Natural killer cell treated with Interleukin-12 subunit alpha and Interleukin-12 subunit beta and Interleukin-15 and Interleukin-18, amount 100 ng/mL, for 72 hours (primary cell): ENCODE results near the gene CCDC60. TPM values are rescaled to one million over a fixed set of nuclear protein-coding genes. Genes with fewer than 3 reads are reported as not detected.

Experiments
- ATAC-seq, 2 donors: fragments of 150-1000 bp; cut with Tn5 transposase in 1 of 2; sonication (Bioruptor Pico), chemical (Tn5 transposase) in 1 of 2; 2 replicates each; pipeline ENCODE4 v1.10.0; 2021
- DNase-seq: peaks from one replicate; pipeline ENCODE4 v3.0.0; 2022; ENCODE audit warnings: low spot score
- H3K27ac Mint-ChIP-seq, 2 donors: 1 replicate in 1 of 2; 2 replicates in 1 of 2; pipeline ENCODE4 v1.8.0; 2022; ENCODE audit warnings: mixed read lengths in 2 of 2, mild to moderate bottlenecking in 1 of 2, moderate library complexity in 1 of 2
- H3K27me3 Mint-ChIP-seq, 2 donors: 1 replicate in 1 of 2; 2 replicates in 1 of 2; pipeline ENCODE4 v1.8.0; 2022; ENCODE audit warnings: mixed read lengths in 2 of 2
- H3K36me3 Mint-ChIP-seq: one replicate; pipeline ENCODE4 v1.8.0; 2022; ENCODE audit warnings: mixed read lengths
- H3K4me1 Mint-ChIP-seq, 2 donors: 1 replicate in 1 of 2; 2 replicates in 1 of 2; pipeline ENCODE4 v1.8.0; 2022; ENCODE audit warnings: low read depth in 2 of 2, mixed read lengths in 2 of 2, mild to moderate bottlenecking in 1 of 2
- H3K4me3 Mint-ChIP-seq: one replicate; pipeline ENCODE4 v1.8.0; 2022; ENCODE audit warnings: mixed read lengths
- H3K9me3 Mint-ChIP-seq: 2 replicates; pipeline ENCODE4 v1.8.0; 2022; ENCODE audit warnings: mixed read lengths
- total RNA-seq, 2 donors: library from RNA; stranded (reverse); gene quantifications; one replicate each; pipeline ENCODE4 v1.2.3, GENCODE V29; 2022

The CCDC60 gene
- total RNA-seq, 2 donors from 2014 or later = not detected

DNA sequence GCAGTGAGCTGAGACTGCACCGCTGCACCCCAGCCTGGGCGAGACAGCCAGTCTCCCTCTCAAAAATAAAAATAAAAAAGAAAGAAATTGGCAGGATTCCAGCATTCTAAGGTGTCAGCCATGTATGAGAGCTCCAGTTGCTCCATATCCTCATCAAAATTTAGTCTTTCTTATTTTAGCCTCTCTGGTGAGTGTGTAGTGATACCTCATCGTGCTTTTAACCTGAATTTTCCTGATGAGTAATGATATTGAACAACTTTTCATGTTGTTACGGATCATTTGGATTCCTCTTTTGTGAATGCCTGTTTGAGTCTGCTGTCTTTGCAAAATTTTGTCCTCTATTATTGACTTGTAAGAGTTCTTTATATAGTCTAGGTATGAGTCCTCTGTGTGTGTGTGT, 28.5 kb downstream of the CCDC60 start:
- Mint-ChIP-seq H3K4me1 (no peaks in the 10 kb centered on the region), H3K27ac (no peak overlapping the region), H3K4me3 (no peak overlapping the region), H3K9me3 (peaks cover 2% of the 10 kb centered on the region), H3K27me3 (peaks cover 10 to 28% of the 10 kb centered on the region in 2 donors), H3K36me3 (no peaks in the 10 kb centered on the region)
- ATAC-seq = no peak
- DNase-seq = no peak

DNA sequence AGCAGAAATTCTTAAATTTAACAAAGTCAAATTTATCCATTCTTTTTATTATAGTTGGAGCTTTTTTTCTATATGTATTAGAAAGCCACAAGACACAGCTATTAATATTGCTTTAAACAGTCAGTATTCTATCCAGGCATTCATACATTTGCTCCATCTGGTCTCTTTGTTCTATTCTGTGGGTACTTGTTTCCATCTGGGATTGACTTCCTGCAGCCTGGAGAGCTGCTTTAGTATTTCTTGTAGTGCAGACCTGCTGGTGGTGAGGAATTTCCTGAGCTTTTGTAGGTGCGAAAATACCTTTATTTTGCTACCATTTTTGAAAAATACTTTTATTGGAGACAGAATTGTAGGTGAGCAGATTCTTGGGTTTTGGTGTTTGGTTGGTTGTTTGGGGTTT, 29.0 kb downstream of the CCDC60 start:
- H3K36me3 Mint-ChIP-seq = no peaks in the 10 kb centered on the region
- DNase-seq (no peak), ATAC-seq (no peak)
- peaks cover 2% of the 10 kb centered on the region for H3K9me3 Mint-ChIP-seq
- H3K4me1 Mint-ChIP-seq = no peaks in the 10 kb centered on the region
- H3K27me3 Mint-ChIP-seq = peaks cover 10 to 27% of the 10 kb centered on the region in 2 donors
- H3K4me3 Mint-ChIP-seq = no peak overlapping the region
- H3K27ac Mint-ChIP-seq = no peak overlapping the region

DNA sequence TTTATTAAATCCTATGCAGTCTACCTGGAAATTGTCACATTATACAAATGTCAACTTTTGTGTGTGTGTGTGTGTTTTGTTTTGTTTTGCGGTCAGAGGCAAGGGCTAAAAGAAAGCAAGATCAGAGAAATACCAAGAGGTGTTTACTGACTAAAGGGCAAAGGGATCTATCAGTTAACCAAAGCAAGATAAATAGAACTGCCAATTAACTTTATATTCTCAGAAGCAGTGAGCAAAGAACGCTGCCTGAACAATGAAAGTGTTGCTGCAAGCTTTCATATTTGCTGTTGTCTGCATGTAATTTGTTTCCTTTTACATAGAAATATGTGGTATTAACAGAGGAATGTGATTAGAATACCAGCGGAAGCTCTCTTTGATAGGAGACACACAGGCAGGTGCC, 30.9 kb downstream of the CCDC60 start:
- Mint-ChIP-seq H3K36me3 (no peaks in the 10 kb centered on the region), H3K27ac (no peak overlapping the region), H3K4me3 (no peak overlapping the region), H3K4me1 (no peaks in the 10 kb centered on the region), H3K27me3 (peaks cover 13 to 30% of the 10 kb centered on the region in 2 donors), H3K9me3 (peaks cover 2% of the 10 kb centered on the region)
- DNase-seq = no peak
- no peak for ATAC-seq

DNA sequence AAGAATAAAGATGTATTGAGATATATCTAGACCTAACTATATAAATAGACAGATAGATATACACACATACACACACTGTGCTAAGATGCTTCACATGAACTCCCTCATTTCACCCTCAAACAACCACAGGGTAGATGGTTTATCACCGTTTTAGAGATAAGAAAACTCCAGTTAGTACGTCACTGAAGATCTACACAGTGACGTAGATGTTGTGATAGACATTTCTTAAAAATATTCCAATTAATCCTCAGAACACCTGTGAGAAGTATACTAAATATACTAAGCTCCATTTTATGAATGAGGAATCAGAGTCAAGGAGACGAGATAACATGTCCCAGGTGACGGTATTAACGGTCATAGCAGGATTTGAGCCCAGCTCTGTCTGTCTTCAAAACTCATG, 31.5 kb downstream of the CCDC60 start:
- H3K27ac Mint-ChIP-seq = no peak overlapping the region
- ATAC-seq = no peak
- H3K4me1 Mint-ChIP-seq = no peaks in the 10 kb centered on the region
- peaks cover 13 to 30% of the 10 kb centered on the region in 2 donors for H3K27me3 Mint-ChIP-seq
- no peaks in the 10 kb centered on the region for H3K36me3 Mint-ChIP-seq
- peaks cover 2% of the 10 kb centered on the region for H3K9me3 Mint-ChIP-seq
- no peak overlapping the region for H3K4me3 Mint-ChIP-seq
- no peak for DNase-seq

DNA sequence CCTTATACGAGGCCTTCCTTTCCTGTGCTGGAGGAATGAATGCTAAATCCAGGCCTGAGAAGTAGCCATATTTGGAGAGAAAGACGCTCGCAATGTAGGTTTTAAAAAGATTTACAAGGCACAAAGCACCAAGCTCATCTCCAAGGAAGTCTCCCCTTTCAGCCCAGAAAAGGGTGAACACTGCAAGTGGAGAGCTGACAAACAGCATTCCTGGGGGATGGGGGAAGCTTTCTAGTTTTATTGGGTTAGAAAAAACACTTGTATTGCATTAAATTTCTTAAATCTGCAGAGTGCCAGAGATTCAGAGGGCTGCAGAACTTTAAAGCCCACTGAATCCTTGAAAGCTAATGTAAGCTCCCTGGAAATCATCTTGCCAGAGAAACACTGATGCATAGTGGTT, 34.6 kb downstream of the CCDC60 start:
- Mint-ChIP-seq H3K27me3 (peaks cover 13 to 24% of the 10 kb centered on the region in 2 donors), H3K9me3 (no peaks in the 10 kb centered on the region), H3K36me3 (no peaks in the 10 kb centered on the region), H3K27ac (no peak overlapping the region), H3K4me1 (no peaks in the 10 kb centered on the region), H3K4me3 (no peak overlapping the region)
- DNase-seq (no peak), ATAC-seq (no peak)

DNA sequence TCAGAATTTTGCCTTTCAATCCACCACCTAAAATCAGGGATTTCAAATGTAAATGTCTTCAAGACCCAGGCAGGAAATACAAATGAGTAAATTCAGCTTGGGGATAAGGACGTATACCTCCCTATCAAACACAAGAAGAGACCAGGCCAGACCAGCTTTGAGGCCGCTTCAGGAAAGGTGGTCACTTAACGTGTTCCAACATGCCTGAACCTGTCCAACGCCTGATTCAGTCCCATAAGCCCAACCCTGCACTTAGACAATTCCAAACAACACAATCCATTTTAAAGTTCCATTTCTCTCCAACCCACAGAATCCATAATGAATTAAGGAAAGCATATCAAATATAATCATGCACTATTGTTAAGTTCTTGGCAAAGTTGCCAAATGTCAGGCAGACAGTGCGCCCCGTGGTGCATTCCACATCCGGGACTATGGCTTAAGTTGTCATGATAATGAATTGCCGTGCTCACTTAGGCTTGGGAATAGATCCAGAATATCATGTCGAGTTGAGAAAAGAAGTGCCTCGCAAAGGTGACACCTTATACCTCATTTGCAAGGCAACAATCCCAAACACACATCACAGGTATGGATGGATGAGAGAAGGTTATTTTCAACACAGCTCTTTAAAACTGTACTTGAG, 35.5 kb downstream of the CCDC60 start:
- H3K27ac Mint-ChIP-seq = no peak overlapping the region
- H3K4me1 Mint-ChIP-seq = no peaks in the 10 kb centered on the region
- DNase-seq (no peak), ATAC-seq (no peak)
- H3K36me3 Mint-ChIP-seq = no peaks in the 10 kb centered on the region
- peaks cover 11 to 23% of the 10 kb centered on the region in 2 donors for H3K27me3 Mint-ChIP-seq
- no peak overlapping the region for H3K4me3 Mint-ChIP-seq
- no peaks in the 10 kb centered on the region for H3K9me3 Mint-ChIP-seq

DNA sequence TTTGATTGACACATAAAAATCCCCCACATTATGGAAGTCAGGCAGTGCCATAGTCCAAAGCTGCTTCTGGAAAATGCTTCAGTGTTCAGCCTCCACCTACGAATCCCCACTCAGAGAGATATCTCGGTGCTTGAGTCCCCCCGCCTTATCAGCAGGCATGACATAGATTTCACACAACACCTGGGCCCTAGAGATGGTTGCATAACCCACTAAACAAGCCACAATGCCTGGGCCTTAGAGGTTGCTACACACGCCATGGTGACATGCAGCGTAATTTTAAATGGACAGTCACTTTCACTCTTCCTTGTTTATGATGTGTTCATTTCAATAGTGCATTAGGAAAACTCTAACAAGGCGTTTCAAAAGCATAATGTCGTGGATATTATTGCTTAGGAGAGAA, 38.0 kb downstream of the CCDC60 start:
- H3K36me3 Mint-ChIP-seq = no peaks in the 10 kb centered on the region
- H3K4me3 Mint-ChIP-seq = no peak overlapping the region
- peaks cover 12 to 20% of the 10 kb centered on the region in 2 donors for H3K27me3 Mint-ChIP-seq
- DNase-seq = no peak
- H3K27ac Mint-ChIP-seq = no peak overlapping the region
- no peak for ATAC-seq
- peaks cover 0 to 4% of the 10 kb centered on the region in 2 donors for H3K4me1 Mint-ChIP-seq
- no peaks in the 10 kb centered on the region for H3K9me3 Mint-ChIP-seq

DNA sequence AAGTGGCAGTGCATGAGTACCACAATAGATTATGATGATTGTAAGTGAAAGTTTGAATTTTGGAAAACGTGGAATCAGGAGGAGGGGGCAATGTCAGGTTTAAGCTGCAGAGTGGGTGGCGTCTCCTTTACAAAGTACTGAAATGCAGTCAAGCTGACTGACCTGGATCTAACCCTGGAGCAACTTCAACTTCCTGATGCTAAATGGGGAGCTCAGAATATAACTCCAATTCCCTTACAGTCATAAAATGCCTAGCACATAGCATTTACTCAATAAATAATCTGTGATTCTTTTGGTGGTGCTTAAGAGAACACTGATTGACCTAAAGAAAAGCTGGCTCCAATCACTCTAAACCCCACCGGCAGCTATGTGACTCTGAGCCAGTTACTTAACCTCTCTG, 38.5 kb downstream of the CCDC60 start:
- no peaks in the 10 kb centered on the region for H3K36me3 Mint-ChIP-seq
- DNase-seq (no peak), ATAC-seq (no peak)
- H3K4me3 Mint-ChIP-seq = no peak overlapping the region
- no peak overlapping the region for H3K27ac Mint-ChIP-seq
- peaks cover 9 to 15% of the 10 kb centered on the region in 2 donors for H3K27me3 Mint-ChIP-seq
- H3K4me1 Mint-ChIP-seq = peaks cover 0 to 4% of the 10 kb centered on the region in 2 donors
- no peaks in the 10 kb centered on the region for H3K9me3 Mint-ChIP-seq

DNA sequence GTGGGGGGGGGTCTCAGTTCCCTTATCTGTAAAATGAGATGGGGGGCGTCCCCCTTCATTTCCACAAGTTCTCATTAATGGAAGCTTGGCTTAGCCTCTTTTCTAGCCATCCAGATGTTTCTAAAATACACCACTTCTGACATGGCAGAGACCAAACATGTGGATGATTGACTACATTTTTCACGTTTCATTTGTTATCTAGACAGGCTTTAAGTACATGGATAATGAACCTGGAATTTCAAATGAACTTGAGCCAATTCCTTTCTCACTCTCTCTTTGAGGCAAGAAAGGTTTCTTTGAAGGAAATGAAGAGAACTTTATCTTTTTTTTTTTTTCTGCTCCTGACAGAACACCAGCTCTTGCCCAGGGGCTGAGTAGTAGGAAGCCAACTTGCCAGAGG, 39.1 kb downstream of the CCDC60 start:
- peaks cover 0 to 4% of the 10 kb centered on the region in 2 donors for H3K4me1 Mint-ChIP-seq
- ATAC-seq (no peak), DNase-seq (no peak)
- peaks cover 9 to 11% of the 10 kb centered on the region in 2 donors for H3K27me3 Mint-ChIP-seq
- H3K36me3 Mint-ChIP-seq = no peaks in the 10 kb centered on the region
- no peaks in the 10 kb centered on the region for H3K9me3 Mint-ChIP-seq
- no peak overlapping the region for H3K4me3 Mint-ChIP-seq
- no peak overlapping the region for H3K27ac Mint-ChIP-seq

DNA sequence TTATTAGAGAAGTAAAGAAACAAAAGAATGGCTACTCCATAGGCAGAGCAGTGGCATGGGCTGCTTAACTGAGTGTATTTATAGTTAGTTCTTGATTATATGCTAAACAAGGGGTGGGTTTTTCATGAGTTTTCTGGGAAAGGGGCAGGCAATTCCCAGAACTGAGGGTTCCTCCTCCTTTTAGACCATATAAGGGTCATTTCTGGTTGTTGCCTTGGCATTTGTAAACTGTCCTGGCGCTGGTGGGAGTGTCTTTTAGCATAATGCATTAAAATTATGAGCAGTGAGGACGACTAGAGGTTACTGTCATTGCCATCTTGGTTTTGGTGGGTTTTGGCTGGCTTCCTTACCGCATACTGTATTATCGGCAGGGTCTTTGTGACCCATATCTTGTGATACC, 40.1 kb downstream of the CCDC60 start:
- H3K27me3 Mint-ChIP-seq = peaks cover 6 to 7% of the 10 kb centered on the region in 2 donors
- no peaks in the 10 kb centered on the region for H3K9me3 Mint-ChIP-seq
- H3K36me3 Mint-ChIP-seq = no peaks in the 10 kb centered on the region
- DNase-seq (no peak), ATAC-seq (no peak)
- H3K4me3 Mint-ChIP-seq = no peak overlapping the region
- H3K27ac Mint-ChIP-seq = no peak overlapping the region
- H3K4me1 Mint-ChIP-seq = peaks cover 0 to 4% of the 10 kb centered on the region in 2 donors

DNA sequence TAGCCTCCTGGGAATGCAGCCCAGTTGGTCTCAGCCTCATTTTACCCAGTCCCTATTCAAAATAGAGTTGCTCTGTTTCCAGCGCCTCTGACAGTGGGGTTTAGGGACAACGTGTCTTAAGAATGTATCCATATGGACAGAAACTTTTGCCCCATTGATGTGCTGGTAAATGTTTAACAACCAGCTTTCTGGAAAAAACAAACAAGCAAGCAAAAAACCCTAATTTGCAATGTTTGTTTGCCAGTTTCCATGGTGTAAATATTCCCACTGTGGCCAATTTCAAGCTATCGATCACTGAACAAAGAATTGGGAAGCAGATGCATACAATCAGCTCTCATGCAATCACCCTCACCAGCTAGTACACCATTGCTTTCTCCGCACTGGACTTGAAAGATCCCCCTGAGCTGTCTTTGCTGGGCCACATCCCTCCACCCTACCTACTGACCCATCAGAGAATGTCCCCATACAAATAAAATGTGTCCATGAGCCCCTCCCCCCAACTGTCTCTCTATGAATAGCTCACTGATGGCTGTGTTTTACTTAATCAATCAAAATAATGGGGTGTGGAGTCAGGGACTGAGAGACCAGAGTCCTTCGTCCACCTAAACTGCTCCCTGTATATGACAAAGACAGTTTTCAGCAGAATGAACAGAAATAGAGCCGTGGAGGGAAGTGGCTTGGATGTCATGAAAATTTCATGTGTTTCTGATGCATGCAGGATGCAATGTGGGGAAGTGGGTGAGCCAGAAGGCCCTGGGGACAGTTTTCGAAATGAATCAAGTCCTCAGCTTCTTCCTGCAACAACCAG, 40.8 kb downstream of the CCDC60 start:
- DNase-seq (no peak), ATAC-seq (peak in 1 of 2 donors; percentile 63)
- Mint-ChIP-seq H3K36me3 (no peaks in the 10 kb centered on the region), H3K27me3 (peaks cover 8 to 12% of the 10 kb centered on the region in 2 donors), H3K9me3 (no peaks in the 10 kb centered on the region), H3K4me3 (peak overlapping the region; percentile 21), H3K4me1 (peaks cover 0 to 4% of the 10 kb centered on the region in 2 donors), H3K27ac (no peak overlapping the region)

DNA sequence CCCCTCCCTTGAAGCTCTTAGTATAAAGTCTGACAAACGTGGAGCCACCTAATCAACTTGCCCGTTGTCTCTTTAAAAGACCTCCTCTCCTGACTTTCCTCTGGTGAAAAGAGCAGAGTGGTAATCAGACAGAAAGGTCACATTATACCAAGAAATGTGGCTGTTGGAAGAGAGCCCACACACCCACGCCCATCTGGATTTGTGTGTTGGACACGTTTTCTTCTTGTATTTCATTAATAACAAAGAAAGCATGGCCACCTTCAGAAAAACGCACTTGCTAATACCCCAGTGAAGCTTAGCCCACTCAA, 41.3 kb downstream of the CCDC60 start:
- Mint-ChIP-seq H3K27ac (no peak overlapping the region), H3K4me1 (peaks cover 0 to 4% of the 10 kb centered on the region in 2 donors), H3K4me3 (peak overlapping the region; percentile 21), H3K36me3 (no peaks in the 10 kb centered on the region), H3K27me3 (peaks cover 9 to 14% of the 10 kb centered on the region in 2 donors), H3K9me3 (no peaks in the 10 kb centered on the region)
- ATAC-seq (no peak), DNase-seq (no peak)

DNA sequence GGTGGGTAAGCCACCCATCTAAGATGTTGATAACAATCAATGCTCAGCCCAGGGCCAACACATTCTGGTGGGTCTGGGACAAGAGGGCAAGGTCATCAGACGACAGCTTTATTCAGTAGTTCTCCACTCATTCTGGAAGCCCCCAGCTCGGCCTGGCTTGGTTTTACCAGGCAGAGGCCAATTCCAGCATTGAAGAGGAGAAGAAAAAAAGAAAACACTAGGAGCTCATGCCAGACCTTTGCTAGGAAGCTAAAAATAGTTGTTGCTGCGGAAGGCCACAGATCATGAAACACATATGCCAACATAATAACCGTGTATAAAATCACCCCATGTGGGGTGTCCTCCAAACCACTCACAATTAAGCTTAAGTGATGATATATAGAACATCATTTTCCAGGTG, 44.4 kb downstream of the CCDC60 start:
- H3K36me3 Mint-ChIP-seq = no peaks in the 10 kb centered on the region
- ATAC-seq (no peak), DNase-seq (no peak)
- H3K4me3 Mint-ChIP-seq = no peak overlapping the region
- H3K4me1 Mint-ChIP-seq = peaks cover 0 to 4% of the 10 kb centered on the region in 2 donors
- H3K9me3 Mint-ChIP-seq = no peaks in the 10 kb centered on the region
- H3K27me3 Mint-ChIP-seq = peaks cover 9 to 14% of the 10 kb centered on the region in 2 donors
- H3K27ac Mint-ChIP-seq = no peak overlapping the region

DNA sequence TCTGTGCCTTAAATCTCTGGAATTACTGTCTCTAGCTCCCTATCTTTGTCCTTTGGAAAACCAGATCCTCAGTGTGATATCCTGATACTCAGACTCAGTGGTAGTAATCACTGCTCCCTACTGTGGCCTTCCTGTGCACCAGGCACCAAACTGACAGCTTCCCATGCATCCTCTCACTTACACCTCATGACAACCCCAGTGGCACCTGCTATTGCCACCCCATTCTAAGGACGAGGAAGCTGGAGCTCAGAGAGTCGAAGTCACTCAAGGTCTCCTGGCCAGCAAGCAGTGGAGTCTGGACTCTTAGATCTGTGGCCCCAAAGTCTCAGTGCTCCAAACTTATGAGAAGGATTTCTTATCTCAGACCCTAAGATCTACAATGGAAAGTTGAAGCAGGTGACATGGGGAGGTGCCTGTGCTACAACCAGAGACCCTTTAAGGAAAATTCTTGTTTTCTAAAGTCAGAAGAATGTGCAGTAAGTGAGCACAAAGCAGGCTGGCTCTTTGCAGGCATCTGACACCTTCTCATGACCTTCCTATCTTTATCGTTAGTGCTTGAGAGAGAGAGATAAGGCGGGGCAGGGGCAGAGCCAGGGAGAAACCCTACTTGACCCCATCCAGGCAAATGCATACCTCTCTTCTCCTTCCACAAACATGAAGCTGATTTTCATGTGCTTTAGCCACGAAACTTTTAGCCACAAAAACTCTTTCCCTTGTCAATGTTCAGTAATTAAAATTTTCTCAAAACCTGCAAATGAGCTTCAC, 47.1 kb downstream of the CCDC60 start:
- no peaks in the 10 kb centered on the region for H3K36me3 Mint-ChIP-seq
- DNase-seq = no peak
- no peak overlapping the region for H3K4me3 Mint-ChIP-seq
- ATAC-seq = no peak
- H3K4me1 Mint-ChIP-seq = no peaks in the 10 kb centered on the region
- H3K27me3 Mint-ChIP-seq = peaks cover 8 to 18% of the 10 kb centered on the region in 2 donors
- no peaks in the 10 kb centered on the region for H3K9me3 Mint-ChIP-seq
- H3K27ac Mint-ChIP-seq = no peak overlapping the region
